Measurements from ENCODE around the gene PARD6A.

PARD6A gene

DNA sequence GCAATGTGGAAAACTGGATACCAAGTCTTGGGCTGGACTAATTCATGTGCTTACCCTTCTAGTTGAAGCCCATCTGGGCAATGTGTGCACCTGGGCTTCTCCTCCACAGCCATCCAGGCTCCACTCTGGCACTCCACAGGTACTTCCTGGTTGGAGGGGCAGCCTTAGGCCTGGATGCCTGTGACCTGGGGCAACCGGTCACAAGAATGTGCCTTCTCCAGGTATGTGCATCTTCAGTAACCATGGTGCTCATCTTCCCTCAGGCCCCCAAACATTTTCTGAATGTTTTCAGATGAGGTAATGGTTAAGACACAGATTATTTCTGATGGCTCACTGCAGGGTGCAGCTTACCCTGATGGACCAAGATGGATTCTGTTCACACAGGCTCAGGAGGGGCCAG, 17.0 kb downstream of the PARD6A start:
- H3K18ac ChIP-seq (ENCODE audit: low read depth in 1 of 2, low read length in 2 of 2), result no peak overlapping the region
- no peak overlapping the region for H3K14ac ChIP-seq (ENCODE audit: low read length in 2 of 2)
- no peak for DNase-seq
- H2BK5ac ChIP-seq (ENCODE audit: low read depth, low read length, poor library complexity, severe bottlenecking), result no peak overlapping the region
- no peak overlapping the region for H3K23ac ChIP-seq (ENCODE audit: low read length in 2 of 2)
- H3K4me2 ChIP-seq (ENCODE audit: low read length, poor library complexity, severe bottlenecking), result no peak overlapping the region
- H3K4ac ChIP-seq (ENCODE audit: low read depth in 1 of 2, low read length in 2 of 2), result no peak overlapping the region
- peaks cover 11% of the 10 kb centered on the region for H3K79me1 ChIP-seq (replicated peaks; ENCODE audit: low read length, poor library complexity, severe bottlenecking)
- H3K9ac ChIP-seq (ENCODE audit: low read length), result no peak overlapping the region
- H3K27me3 ChIP-seq (ENCODE audit: control insufficient read depth in 1 of 2, insufficient read depth in 1 of 2, low read length in 2 of 2), result no peaks in the 10 kb centered on the region
- 87% methylated on average over 1 of the region's 1 CpG for WGBS
- no peak overlapping the region for H2BK120ac ChIP-seq (ENCODE audit: low read depth, low read length)
- H3K4me3 ChIP-seq (ENCODE audit: insufficient read depth in 1 of 2, low read depth in 1 of 2, low read length in 2 of 2), result no peak overlapping the region
- H3K36me3 ChIP-seq (ENCODE audit: control insufficient read depth in 1 of 2, insufficient read depth in 2 of 2, low read depth in 1 of 2, low read length in 2 of 2), result peaks cover 21 to 30% of the 10 kb centered on the region in 2 experiments
- no peak overlapping the region for H2AFZ ChIP-seq (ENCODE audit: low read depth, low read length)
- no peak overlapping the region for H4K91ac ChIP-seq (ENCODE audit: low read length)
- no peak overlapping the region for H2BK12ac ChIP-seq (ENCODE audit: low read length in 2 of 2)
- no peaks in the 10 kb centered on the region for H3K9me3 ChIP-seq (ENCODE audit: control insufficient read depth, low read length)
- no peak overlapping the region for H3K27ac ChIP-seq (ENCODE audit: low read length, poor library complexity, severe bottlenecking)
- no peak overlapping the region for H2BK15ac ChIP-seq (ENCODE audit: low read depth, poor library complexity, severe bottlenecking)
- peaks cover 21% of the 10 kb centered on the region for H3K4me1 ChIP-seq (ENCODE audit: control insufficient read depth, insufficient read depth, low read depth, low read length)
- H2AK5ac ChIP-seq (ENCODE audit: low read length, severe bottlenecking), result no peak overlapping the region
- no peak overlapping the region for H4K8ac ChIP-seq (ENCODE audit: low read length)

DNA sequence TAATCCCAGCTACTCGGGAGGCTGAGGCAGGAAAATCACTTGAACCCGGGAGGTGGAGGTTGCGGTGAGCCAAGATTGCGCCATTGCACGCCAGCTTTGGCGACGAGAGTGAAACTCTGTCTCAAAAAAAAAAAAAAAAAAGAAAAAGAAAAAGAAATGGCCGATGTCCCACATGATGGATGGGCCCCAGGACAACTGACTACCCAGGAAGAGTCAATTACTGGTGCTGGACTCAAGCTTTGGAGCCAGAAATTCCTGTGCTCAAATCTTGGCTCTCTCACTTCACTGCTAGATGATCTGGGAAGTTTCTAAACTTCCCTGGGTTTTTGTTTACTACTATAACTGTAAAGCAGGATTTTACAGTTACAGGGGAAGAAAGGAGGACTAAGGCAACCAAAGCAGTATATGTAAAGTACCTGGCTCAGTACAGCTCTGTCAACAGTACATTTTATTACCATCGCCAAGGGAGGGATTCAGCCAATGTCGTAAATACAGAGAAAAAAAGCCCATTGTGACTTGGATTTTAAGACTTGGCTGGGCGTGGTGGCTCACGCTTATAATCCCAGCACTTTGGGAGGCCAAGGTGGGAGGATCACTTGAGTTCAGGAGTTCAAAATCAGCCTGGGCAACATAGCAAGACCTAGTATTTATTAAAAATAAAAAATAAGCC, 17.7 kb downstream of the PARD6A start:
- Histone ChIP-seq H3K9ac (ENCODE audit: low read length) (no peak overlapping the region), H2AK5ac (ENCODE audit: low read length, severe bottlenecking) (no peak overlapping the region), H3K14ac (ENCODE audit: low read length in 2 of 2) (no peak overlapping the region), H3K18ac (ENCODE audit: low read depth in 1 of 2, low read length in 2 of 2) (no peak overlapping the region), H3K9me3 (ENCODE audit: control insufficient read depth, low read length) (no peaks in the 10 kb centered on the region), H2BK5ac (ENCODE audit: low read depth, low read length, poor library complexity, severe bottlenecking) (no peak overlapping the region), H3K27ac (ENCODE audit: low read length, poor library complexity, severe bottlenecking) (no peak overlapping the region), H3K4me3 (ENCODE audit: insufficient read depth in 1 of 2, low read depth in 1 of 2, low read length in 2 of 2) (no peak overlapping the region), H3K36me3 (ENCODE audit: control insufficient read depth in 1 of 2, insufficient read depth in 2 of 2, low read depth in 1 of 2, low read length in 2 of 2) (peaks cover 28 to 30% of the 10 kb centered on the region in 2 experiments), H2BK15ac (ENCODE audit: low read depth, poor library complexity, severe bottlenecking) (no peak overlapping the region), H4K8ac (ENCODE audit: low read length) (no peak overlapping the region), H2AFZ (ENCODE audit: low read depth, low read length) (no peak overlapping the region), H2BK12ac (ENCODE audit: low read length in 2 of 2) (no peak overlapping the region), H3K4me1 (ENCODE audit: control insufficient read depth, insufficient read depth, low read depth, low read length) (peaks cover 14% of the 10 kb centered on the region), H3K27me3 (ENCODE audit: control insufficient read depth in 1 of 2, insufficient read depth in 1 of 2, low read length in 2 of 2) (no peaks in the 10 kb centered on the region), H3K4me2 (ENCODE audit: low read length, poor library complexity, severe bottlenecking) (no peak overlapping the region), H3K23ac (ENCODE audit: low read length in 2 of 2) (no peak overlapping the region), H3K79me1 (replicated peaks; ENCODE audit: low read length, poor library complexity, severe bottlenecking) (peaks cover 13% of the 10 kb centered on the region), H2BK120ac (ENCODE audit: low read depth, low read length) (no peak overlapping the region), H4K91ac (ENCODE audit: low read length) (no peak overlapping the region), H3K4ac (ENCODE audit: low read depth in 1 of 2, low read length in 2 of 2) (no peak overlapping the region)
- no peak for DNase-seq
- WGBS, result 97% methylated on average over 12 of the region's 12 CpGs

DNA sequence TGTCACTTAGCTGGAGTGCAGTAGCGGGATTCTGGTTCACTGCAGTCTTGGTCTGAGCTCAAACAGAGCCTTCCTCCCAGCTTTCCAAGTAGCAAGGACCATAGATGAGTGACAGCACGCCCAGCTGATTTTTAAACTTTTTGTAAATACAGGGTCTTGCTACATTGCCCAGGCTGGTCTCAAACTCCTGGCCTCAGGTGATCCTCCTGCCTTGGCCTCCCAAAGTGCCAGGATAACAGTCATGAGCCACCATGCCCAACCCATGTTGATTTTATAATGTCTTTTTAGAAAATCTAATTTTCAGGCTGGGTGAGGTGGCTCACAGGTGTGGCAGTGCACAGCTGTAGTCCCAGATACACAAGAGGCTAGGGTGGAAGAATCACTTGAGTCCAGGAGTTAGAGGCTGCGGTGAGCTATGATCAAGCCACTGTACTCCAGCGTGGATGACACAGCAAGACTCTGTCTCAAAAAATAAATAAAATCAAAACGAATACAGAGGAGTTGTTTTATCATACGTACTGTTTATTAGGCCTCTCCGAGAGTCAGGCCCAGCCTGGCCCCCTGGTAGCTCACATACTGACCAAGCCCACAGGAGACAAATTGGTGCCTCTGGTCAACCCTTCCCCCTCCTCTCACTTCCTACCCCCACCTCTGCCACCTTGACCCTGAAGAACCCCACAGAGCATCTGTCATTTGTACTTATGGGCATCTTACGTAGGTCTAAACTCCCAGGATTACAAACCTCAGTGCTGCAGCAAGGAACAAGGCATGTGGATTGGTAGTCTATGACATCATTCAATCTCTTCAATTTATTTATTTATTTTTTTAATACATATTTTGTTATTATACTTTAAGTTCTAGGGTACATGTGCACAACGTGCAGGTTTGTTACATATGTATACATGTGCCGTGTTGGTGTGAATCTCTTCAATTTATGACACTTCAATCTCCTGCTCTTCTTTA, 19.5 kb downstream of the PARD6A start:
- Histone ChIP-seq H4K91ac (ENCODE audit: low read length) (no peak overlapping the region), H3K79me1 (replicated peaks; ENCODE audit: low read length, poor library complexity, severe bottlenecking) (peaks cover 18% of the 10 kb centered on the region), H2BK5ac (ENCODE audit: low read depth, low read length, poor library complexity, severe bottlenecking) (no peak overlapping the region), H3K14ac (ENCODE audit: low read length in 2 of 2) (no peak overlapping the region), H3K27ac (ENCODE audit: low read length, poor library complexity, severe bottlenecking) (no peak overlapping the region), H3K23ac (ENCODE audit: low read length in 2 of 2) (no peak overlapping the region), H3K4me2 (ENCODE audit: low read length, poor library complexity, severe bottlenecking) (no peak overlapping the region), H3K9ac (ENCODE audit: low read length) (no peak overlapping the region), H2AFZ (ENCODE audit: low read depth, low read length) (no peak overlapping the region), H3K9me3 (ENCODE audit: control insufficient read depth, low read length) (no peaks in the 10 kb centered on the region), H2AK5ac (ENCODE audit: low read length, severe bottlenecking) (no peak overlapping the region), H2BK15ac (ENCODE audit: low read depth, poor library complexity, severe bottlenecking) (no peak overlapping the region), H2BK120ac (ENCODE audit: low read depth, low read length) (no peak overlapping the region), H2BK12ac (ENCODE audit: low read length in 2 of 2) (no peak overlapping the region), H3K4me3 (ENCODE audit: insufficient read depth in 1 of 2, low read depth in 1 of 2, low read length in 2 of 2) (no peak overlapping the region), H3K27me3 (ENCODE audit: control insufficient read depth in 1 of 2, insufficient read depth in 1 of 2, low read length in 2 of 2) (no peaks in the 10 kb centered on the region), H3K18ac (ENCODE audit: low read depth in 1 of 2, low read length in 2 of 2) (no peak overlapping the region), H3K36me3 (ENCODE audit: control insufficient read depth in 1 of 2, insufficient read depth in 2 of 2, low read depth in 1 of 2, low read length in 2 of 2) (peaks cover 27 to 40% of the 10 kb centered on the region in 2 experiments), H3K4ac (ENCODE audit: low read depth in 1 of 2, low read length in 2 of 2) (no peak overlapping the region), H3K4me1 (ENCODE audit: control insufficient read depth, insufficient read depth, low read depth, low read length) (peaks cover 2% of the 10 kb centered on the region), H4K8ac (ENCODE audit: low read length) (no peak overlapping the region)
- WGBS, result 97% methylated on average over 8 of the region's 10 CpGs
- DNase-seq, result no peak

GRCh38 chr16:67683767-67684166, 23.0 kb downstream of the PARD6A start:
- H2AFZ ChIP-seq (ENCODE audit: low read depth, low read length), result no peak overlapping the region
- no peak overlapping the region for H4K91ac ChIP-seq (ENCODE audit: low read length)
- H3K4me3 ChIP-seq (ENCODE audit: insufficient read depth in 1 of 2, low read depth in 1 of 2, low read length in 2 of 2), result no peak overlapping the region
- H3K9me3 ChIP-seq (ENCODE audit: control insufficient read depth, low read length), result no peaks in the 10 kb centered on the region
- H3K23ac ChIP-seq (ENCODE audit: low read length in 2 of 2), result no peak overlapping the region
- H3K4me1 ChIP-seq (ENCODE audit: control insufficient read depth, insufficient read depth, low read depth, low read length), result peaks cover 2% of the 10 kb centered on the region
- WGBS, result 100% methylated on average over 1 of the region's 4 CpGs
- no peak overlapping the region for H3K4ac ChIP-seq (ENCODE audit: low read depth in 1 of 2, low read length in 2 of 2)
- no peak overlapping the region for H3K18ac ChIP-seq (ENCODE audit: low read depth in 1 of 2, low read length in 2 of 2)
- no peak for DNase-seq
- H3K27me3 ChIP-seq (ENCODE audit: control insufficient read depth in 1 of 2, insufficient read depth in 1 of 2, low read length in 2 of 2), result no peaks in the 10 kb centered on the region
- no peak overlapping the region for H2AK5ac ChIP-seq (ENCODE audit: low read length, severe bottlenecking)
- peaks cover 18 to 32% of the 10 kb centered on the region in 2 experiments for H3K36me3 ChIP-seq (ENCODE audit: control insufficient read depth in 1 of 2, insufficient read depth in 2 of 2, low read depth in 1 of 2, low read length in 2 of 2)
- H2BK15ac ChIP-seq (ENCODE audit: low read depth, poor library complexity, severe bottlenecking), result no peak overlapping the region
- no peak overlapping the region for H3K14ac ChIP-seq (ENCODE audit: low read length in 2 of 2)
- no peak overlapping the region for H3K9ac ChIP-seq (ENCODE audit: low read length)
- no peak overlapping the region for H3K4me2 ChIP-seq (ENCODE audit: low read length, poor library complexity, severe bottlenecking)
- no peak overlapping the region for H4K8ac ChIP-seq (ENCODE audit: low read length)
- no peak overlapping the region for H2BK120ac ChIP-seq (ENCODE audit: low read depth, low read length)
- peaks cover 22% of the 10 kb centered on the region for H3K79me1 ChIP-seq (replicated peaks; ENCODE audit: low read length, poor library complexity, severe bottlenecking)
- no peak overlapping the region for H2BK12ac ChIP-seq (ENCODE audit: low read length in 2 of 2)
- no peak overlapping the region for H2BK5ac ChIP-seq (ENCODE audit: low read depth, low read length, poor library complexity, severe bottlenecking)
- no peak overlapping the region for H3K27ac ChIP-seq (ENCODE audit: low read length, poor library complexity, severe bottlenecking)

All from mesenchymal stem cell (in vitro differentiated cells and primary cell).